ENCODE data around the gene CDKN1B. TPM values are rescaled to one million over a fixed set of nuclear protein-coding genes. Genes with fewer than 3 reads are reported as not detected.

CDKN1B gene
- total RNA-seq, 4 donors from 2014 or later = 48.7 to 97.4 (median 70.6) TPM

DNA sequence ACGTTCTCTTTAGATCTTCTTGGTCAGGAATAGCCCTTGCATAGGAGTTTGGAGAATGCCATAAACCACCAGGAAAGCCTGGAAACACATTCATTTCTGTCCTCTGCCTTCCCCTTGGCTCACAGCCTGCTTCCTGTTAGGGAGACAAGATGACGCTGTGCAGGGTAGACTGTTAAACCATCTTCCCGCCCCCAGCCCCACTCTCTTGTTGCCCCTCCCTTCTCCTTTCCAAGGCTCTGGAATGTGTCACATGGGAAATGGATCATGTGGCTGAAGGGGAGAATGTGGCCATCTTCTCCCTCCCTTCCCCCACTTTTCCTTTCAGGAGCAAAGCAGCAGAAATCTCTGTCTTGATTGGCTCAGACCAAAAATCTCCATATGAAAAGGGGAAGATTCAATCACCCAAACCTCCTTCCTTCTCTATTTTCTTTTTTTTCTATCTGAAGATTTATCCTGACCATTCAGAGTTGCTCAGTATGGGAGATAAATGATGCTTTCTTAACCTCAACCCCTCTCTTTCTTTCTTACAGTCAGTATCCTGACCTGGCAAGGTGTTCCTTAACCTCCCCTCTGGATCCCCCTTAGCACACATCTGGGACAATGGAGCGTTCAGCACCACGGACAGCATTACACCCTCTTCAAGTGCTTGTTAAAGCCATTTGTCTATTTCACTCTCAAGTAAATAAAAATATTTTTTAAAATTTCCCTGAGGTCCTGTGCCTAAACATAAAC lies 32.6 kb upstream of the CDKN1B start:
- Histone ChIP-seq H3K36me3 (no peaks in the 10 kb centered on the region), H3K4me1 (peaks cover 0 to 7% (median 0%) of the 10 kb centered on the region in 4 donors), H3K27me3 (no peaks in the 10 kb centered on the region), H3K4me3 (no peak overlapping the region), H3K27ac (replicated peaks in 1 of 4) (no peak overlapping the region), H3K9me3 (no peaks in the 10 kb centered on the region)
- TF ChIP-seq POLR2A (IDR thresholded peaks at IDR 0.05; ENCODE audit: low read depth) (no peak), EP300 (IDR thresholded peaks at IDR 0.05) (no peak), POLR2AphosphoS5 (IDR thresholded peaks at IDR 0.05) (no peak)
- TF ChIP-seq, protein P1, sequence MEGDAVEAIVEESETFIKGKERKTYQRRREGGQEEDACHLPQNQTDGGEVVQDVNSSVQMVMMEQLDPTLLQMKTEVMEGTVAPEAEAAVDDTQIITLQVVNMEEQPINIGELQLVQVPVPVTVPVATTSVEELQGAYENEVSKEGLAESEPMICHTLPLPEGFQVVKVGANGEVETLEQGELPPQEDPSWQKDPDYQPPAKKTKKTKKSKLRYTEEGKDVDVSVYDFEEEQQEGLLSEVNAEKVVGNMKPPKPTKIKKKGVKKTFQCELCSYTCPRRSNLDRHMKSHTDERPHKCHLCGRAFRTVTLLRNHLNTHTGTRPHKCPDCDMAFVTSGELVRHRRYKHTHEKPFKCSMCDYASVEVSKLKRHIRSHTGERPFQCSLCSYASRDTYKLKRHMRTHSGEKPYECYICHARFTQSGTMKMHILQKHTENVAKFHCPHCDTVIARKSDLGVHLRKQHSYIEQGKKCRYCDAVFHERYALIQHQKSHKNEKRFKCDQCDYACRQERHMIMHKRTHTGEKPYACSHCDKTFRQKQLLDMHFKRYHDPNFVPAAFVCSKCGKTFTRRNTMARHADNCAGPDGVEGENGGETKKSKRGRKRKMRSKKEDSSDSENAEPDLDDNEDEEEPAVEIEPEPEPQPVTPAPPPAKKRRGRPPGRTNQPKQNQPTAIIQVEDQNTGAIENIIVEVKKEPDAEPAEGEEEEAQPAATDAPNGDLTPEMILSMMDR (IDR thresholded peaks at IDR 0.05) = no peak
- no peak for DNase-seq (ENCODE audit: extremely low spot score)
- intact Hi-C loops (cut with DNase I) = no loop called here
- 4% methylated on average over 5 of the region's 5 CpGs for WGBS

DNA sequence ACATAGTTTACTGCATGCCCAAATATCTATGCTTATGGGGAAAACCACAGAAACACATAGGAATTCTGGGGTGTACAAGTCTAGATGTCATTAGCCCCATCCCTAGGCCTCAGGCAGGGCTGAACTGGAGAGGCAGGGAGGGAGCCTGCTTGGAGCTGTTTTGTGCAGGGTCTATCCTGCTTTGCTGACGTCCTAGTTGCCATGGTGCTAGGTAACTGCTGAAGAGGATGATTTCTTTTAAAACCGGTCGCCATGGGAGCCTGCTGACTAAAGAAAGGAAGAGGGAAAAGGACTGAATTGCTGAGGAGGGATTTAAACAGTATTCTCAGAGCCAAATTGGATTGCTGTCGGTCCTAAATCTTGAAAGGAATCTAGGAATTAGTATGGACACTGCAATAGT lies 31.9 kb upstream of the CDKN1B start:
- WGBS = 62% methylated on average over 4 of the region's 4 CpGs
- no peaks in the 10 kb centered on the region for H3K27me3 ChIP-seq
- H3K4me3 ChIP-seq = no peak overlapping the region
- TF ChIP-seq POLR2AphosphoS5 (IDR thresholded peaks at IDR 0.05) (no peak), POLR2A (IDR thresholded peaks at IDR 0.05; ENCODE audit: low read depth) (no peak), EP300 (IDR thresholded peaks at IDR 0.05) (no peak)
- TF ChIP-seq, protein P1 (IDR thresholded peaks at IDR 0.05) = no peak
- H3K36me3 ChIP-seq = no peaks in the 10 kb centered on the region
- intact Hi-C loops (cut with DNase I) = no loop called here
- no peaks in the 10 kb centered on the region for H3K9me3 ChIP-seq
- no peak overlapping the region for H3K27ac ChIP-seq (replicated peaks in 1 of 4)
- H3K4me1 ChIP-seq = peaks cover 0 to 7% (median 0%) of the 10 kb centered on the region in 4 donors
- no peak for DNase-seq (ENCODE audit: extremely low spot score)

DNA sequence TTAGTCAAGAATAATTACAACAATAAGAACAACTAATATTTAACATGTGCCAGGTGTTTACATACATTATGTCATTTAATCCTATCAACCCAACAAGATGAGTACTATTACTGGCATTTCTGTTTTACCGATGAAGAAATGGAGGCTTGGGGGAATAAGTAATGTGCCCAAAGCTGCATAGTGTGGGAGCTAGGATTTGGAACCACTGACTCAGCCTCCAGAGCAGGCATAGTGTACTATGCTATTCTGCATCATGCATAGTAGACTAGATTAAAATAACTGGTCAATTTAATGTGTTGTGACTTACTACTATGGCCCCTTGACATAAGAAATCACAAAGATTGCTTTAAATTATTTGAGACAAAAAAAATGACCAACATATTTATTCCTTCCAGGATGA lies 30.7 kb upstream of the CDKN1B start:
- TF ChIP-seq, protein P1 (IDR thresholded peaks at IDR 0.05) = no peak
- TF ChIP-seq POLR2AphosphoS5 (IDR thresholded peaks at IDR 0.05) = no peak
- TF ChIP-seq POLR2A (IDR thresholded peaks at IDR 0.05; ENCODE audit: low read depth) = no peak
- no peak for TF ChIP-seq EP300 (IDR thresholded peaks at IDR 0.05)
- intact Hi-C loops (cut with DNase I) = no loop called here
- Histone ChIP-seq H3K27me3 (no peaks in the 10 kb centered on the region), H3K9me3 (no peaks in the 10 kb centered on the region), H3K4me3 (no peak overlapping the region), H3K36me3 (no peaks in the 10 kb centered on the region), H3K4me1 (peaks cover 0 to 7% (median 0%) of the 10 kb centered on the region in 4 donors), H3K27ac (replicated peaks in 1 of 4) (no peak overlapping the region)
- DNase-seq (ENCODE audit: extremely low spot score) = no peak
- WGBS = 95% methylated on average over 1 of the region's 1 CpG

DNA sequence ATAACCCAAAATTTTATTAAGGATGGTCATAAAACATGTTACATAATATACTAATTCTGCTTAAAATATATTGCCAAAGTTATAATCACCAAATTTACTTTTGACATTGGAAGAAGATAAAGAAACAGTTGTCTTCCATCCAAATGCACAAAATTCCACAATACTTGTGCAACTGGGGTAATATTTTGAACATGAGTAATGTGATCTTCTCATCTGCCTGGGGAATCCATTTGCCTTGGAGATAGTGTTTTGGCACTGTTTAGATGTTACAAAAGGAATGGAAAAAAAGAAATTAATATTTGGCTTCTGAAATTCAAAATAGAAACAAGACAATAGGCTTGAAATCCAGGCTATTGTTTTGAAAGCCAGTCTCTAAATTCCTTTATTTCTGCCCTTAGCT lies 30.2 kb upstream of the CDKN1B start:
- peaks cover 0 to 7% (median 0%) of the 10 kb centered on the region in 4 donors for H3K4me1 ChIP-seq

DNA sequence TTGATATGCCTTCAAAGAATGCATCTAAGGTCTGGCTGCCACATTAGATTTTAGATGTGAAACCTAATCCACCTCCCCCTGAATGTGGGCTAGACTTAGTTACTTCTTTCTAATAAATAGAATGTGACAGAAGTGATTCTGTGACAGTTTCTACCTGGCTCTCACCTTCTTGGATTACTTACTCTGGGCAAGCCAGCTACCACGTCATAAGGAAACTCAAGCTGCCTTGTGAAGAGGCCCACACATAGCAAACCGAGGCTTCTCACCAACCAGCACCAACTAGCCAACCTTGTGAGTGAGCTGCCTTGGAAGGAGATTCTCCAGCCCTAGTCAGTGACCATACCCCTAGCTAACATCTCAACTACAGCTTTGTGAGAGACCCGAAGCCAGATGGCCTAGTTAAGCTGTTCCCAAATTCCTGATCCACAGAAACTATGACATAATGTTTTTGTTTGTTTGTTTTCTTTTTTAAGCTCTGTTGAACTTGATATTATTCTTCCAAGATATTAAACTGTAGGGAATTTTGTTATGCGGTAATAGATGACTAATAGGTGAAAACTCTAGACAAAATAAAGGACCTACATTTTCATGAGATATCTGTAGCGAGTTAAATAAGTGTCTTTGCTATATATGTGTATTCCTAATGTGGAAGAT lies 27.4 kb upstream of the CDKN1B start:
- H3K4me1 ChIP-seq = peaks cover 0 to under 1% (median 0%) of the 10 kb centered on the region in 4 donors
- 92% methylated on average over 5 of the region's 5 CpGs for WGBS
- no peaks in the 10 kb centered on the region for H3K27me3 ChIP-seq
- H3K9me3 ChIP-seq = no peaks in the 10 kb centered on the region
- DNase-seq (ENCODE audit: extremely low spot score) = no peak
- H3K36me3 ChIP-seq = no peaks in the 10 kb centered on the region
- intact Hi-C loops (cut with DNase I) = no loop called here
- no peak for TF ChIP-seq EP300 (IDR thresholded peaks at IDR 0.05)
- TF ChIP-seq, protein P1 (IDR thresholded peaks at IDR 0.05) = no peak
- TF ChIP-seq POLR2AphosphoS5 (IDR thresholded peaks at IDR 0.05) = no peak
- TF ChIP-seq POLR2A (IDR thresholded peaks at IDR 0.05; ENCODE audit: low read depth) = no peak
- H3K4me3 ChIP-seq = no peak overlapping the region
- no peak overlapping the region for H3K27ac ChIP-seq (replicated peaks in 1 of 4)

More for the DNA sequence above, 30.2 kb upstream of the CDKN1B start:
- TF ChIP-seq POLR2A (IDR thresholded peaks at IDR 0.05; ENCODE audit: low read depth) = no peak
- no peak for DNase-seq (ENCODE audit: extremely low spot score)
- Histone ChIP-seq H3K36me3 (no peaks in the 10 kb centered on the region), H3K9me3 (no peaks in the 10 kb centered on the region), H3K4me3 (no peak overlapping the region), H3K27ac (replicated peaks in 1 of 4) (no peak overlapping the region), H3K27me3 (no peaks in the 10 kb centered on the region)
- intact Hi-C loops (cut with DNase I) = no loop called here
